CD14-positive monocyte (primary cell): ENCODE results near the gene GRK3. TPM values are rescaled to one million over a fixed set of nuclear protein-coding genes. Genes with fewer than 3 reads are reported as not detected.

Experiments used
- DNase-seq, 3 donors: peaks; one replicate each; pipeline ENCODE4 v3.0.0-alpha.2; 2011 to 2022
- H2AFZ ChIP-seq: 2 replicates; pipeline ENCODE4 v1.6.0; 2012; ENCODE audit warnings: mild to moderate bottlenecking, low read depth, low read length, inconsistent platforms; ENCODE audit not compliant: insufficient read depth, poor library complexity, severe bottlenecking
- H3K27ac ChIP-seq, 2 donors: 1 replicate in 1 of 2; 2 replicates in 1 of 2; pipeline ENCODE4 v1.5.1; 2012 to 2013; ENCODE audit warnings: low read length in 2 of 2, control low read depth in 1 of 2, inconsistent platforms in 1 of 2, low read depth in 1 of 2, mild to moderate bottlenecking in 1 of 2
- H3K27me3 ChIP-seq, 2 donors: one replicate each; pipeline versions ENCODE4 v1.6.0 to v1.6.1; 2011 to 2013; ENCODE audit warnings: low read length in 2 of 2; ENCODE audit not compliant: control insufficient read depth in 2 of 2, insufficient read depth in 2 of 2
- H3K36me3 ChIP-seq, 2 donors: replicated peaks in 1 of 2; 1 replicate in 1 of 2; 2 replicates in 1 of 2; pipeline versions ENCODE4 v1.5.1 to v1.6.1; 2012 to 2013; ENCODE audit warnings: low read length in 2 of 2, control low read depth in 1 of 2, inconsistent platforms in 1 of 2, mild to moderate bottlenecking in 1 of 2; ENCODE audit not compliant: insufficient read depth in 2 of 2, control insufficient read depth in 1 of 2
- H3K4me1 ChIP-seq, 2 donors: 1 replicate in 1 of 2; 2 replicates in 1 of 2; pipeline versions ENCODE4 v1.5.1 to v1.6.1; 2012 to 2013; ENCODE audit warnings: low read length in 2 of 2, control low read depth in 1 of 2, inconsistent platforms in 1 of 2, mild to moderate bottlenecking in 1 of 2, moderate library complexity in 1 of 2; ENCODE audit not compliant: insufficient read depth in 2 of 2, control insufficient read depth in 1 of 2
- H3K4me2 ChIP-seq: replicated peaks from 2 replicates; pipeline ENCODE3; 2012; ENCODE audit warnings: low read length, moderate library complexity, mild to moderate bottlenecking; ENCODE audit not compliant: poor library complexity, severe bottlenecking; ENCODE audit errors: extremely low read depth
- H3K4me3 ChIP-seq, 3 experiments: fragments of 200-600 bp in 1 of 3; sonication (generic) in 1 of 3; replicated peaks in 1 of 3; 1 replicate in 2 of 3; 2 replicates in 1 of 3; pipeline ENCODE4 v1.5.1; 2011 to 2013; ENCODE audit warnings: low read length in 3 of 3, mild to moderate bottlenecking in 3 of 3, control low read depth in 2 of 3, low read depth in 2 of 3, inconsistent platforms in 1 of 3, moderate library complexity in 1 of 3
- H3K79me2 ChIP-seq: 2 replicates; pipeline ENCODE4 v1.6.0; 2012; ENCODE audit warnings: mild to moderate bottlenecking, control low read depth, inconsistent platforms, low read length, moderate library complexity; ENCODE audit not compliant: insufficient read depth
- H3K9ac ChIP-seq: 2 replicates; pipeline ENCODE4 v1.6.0; 2017; ENCODE audit warnings: low read length, mild to moderate bottlenecking; ENCODE audit not compliant: insufficient read depth, poor library complexity, severe bottlenecking
- H3K9me3 ChIP-seq, 2 donors: replicated peaks in 1 of 2; 1 replicate in 1 of 2; 2 replicates in 1 of 2; pipeline versions ENCODE4 v1.5.1 to v1.6.1; 2012 to 2013; ENCODE audit warnings: low read length in 2 of 2, control low read depth in 1 of 2; ENCODE audit not compliant: control insufficient read depth in 1 of 2, insufficient read depth in 1 of 2
- H4K20me1 ChIP-seq: 2 replicates; pipeline ENCODE4 v1.6.0; 2012; ENCODE audit warnings: mild to moderate bottlenecking, low read length, control low read depth, moderate library complexity; ENCODE audit not compliant: insufficient read depth
- H3K27ac Mint-ChIP-seq, 7 donors: one replicate each; pipeline ENCODE4 v1.8.0; 2020; ENCODE audit warnings: mild to moderate bottlenecking in 7 of 7, mixed read lengths in 7 of 7, moderate library complexity in 6 of 7, inconsistent platforms in 2 of 7
- H3K27me3 Mint-ChIP-seq, 3 donors: one replicate each; pipeline ENCODE4 v1.8.0; 2021 to 2022; ENCODE audit warnings: low read depth in 3 of 3, mild to moderate bottlenecking in 3 of 3, mixed read lengths in 3 of 3, moderate library complexity in 3 of 3, inconsistent platforms in 1 of 3
- H3K36me3 Mint-ChIP-seq, 2 donors: one replicate each; pipeline ENCODE4 v1.8.0; 2020; ENCODE audit warnings: mixed read lengths in 2 of 2, inconsistent platforms in 1 of 2, mild to moderate bottlenecking in 1 of 2
- H3K4me1 Mint-ChIP-seq: one replicate; pipeline ENCODE4 v1.8.0; 2020; ENCODE audit warnings: mild to moderate bottlenecking, mixed read lengths
- H3K4me3 Mint-ChIP-seq, 2 donors: one replicate each; pipeline ENCODE4 v1.8.0; 2020; ENCODE audit warnings: mild to moderate bottlenecking in 2 of 2, mixed read lengths in 2 of 2, moderate library complexity in 1 of 2
- H3K9me3 Mint-ChIP-seq, 7 donors: one replicate each; pipeline ENCODE4 v1.8.0; 2020 to 2022; ENCODE audit warnings: mixed read lengths in 7 of 7, mild to moderate bottlenecking in 6 of 7, moderate library complexity in 6 of 7, inconsistent platforms in 2 of 7
- WGBS: methylation state at CpG from one replicate; pipeline ENCODE4 v1.1.5; 2013; ENCODE audit warnings: missing lambda C conversion rate; ENCODE audit not compliant: insufficient coverage; 5-methylcytosine and 5-hydroxymethylcytosine counted together
- intact Hi-C, 2 donors: fragments of 100-400 bp; cut with micrococcal nuclease; formaldehyde crosslinking; loops; one replicate each; pipeline versions ENCODE4 v1.15.0 to v1.15.1; 2023
- polyA plus RNA-seq, 3 donors: library from polyadenylated mRNA; depleted of rRNA in 1 of 3; unstranded in 2 of 3; stranded (reverse) in 1 of 3; fragments of 300-500 nt in 2 of 3; fragments of >200 nt in 1 of 3; fragmentation: Illumina TruSeq in 2 of 3; gene quantifications; 1 replicate in 2 of 3; 2 replicates in 1 of 3; pipeline ENCODE4 v1.2.3, GENCODE V29; 2012 to 2021
- TF ChIP-seq, protein P1 (sequence below): fragments of 200-600 bp; IDR thresholded peaks from one replicate; pipeline ENCODE4 v1.8.0; 2022; ENCODE audit warnings: antibody characterized with exemption, mild to moderate bottlenecking

GRK3 gene
- polyA plus RNA-seq, 3 donors: 8.3 to 33.3 (median 9.6) TPM

DNA sequence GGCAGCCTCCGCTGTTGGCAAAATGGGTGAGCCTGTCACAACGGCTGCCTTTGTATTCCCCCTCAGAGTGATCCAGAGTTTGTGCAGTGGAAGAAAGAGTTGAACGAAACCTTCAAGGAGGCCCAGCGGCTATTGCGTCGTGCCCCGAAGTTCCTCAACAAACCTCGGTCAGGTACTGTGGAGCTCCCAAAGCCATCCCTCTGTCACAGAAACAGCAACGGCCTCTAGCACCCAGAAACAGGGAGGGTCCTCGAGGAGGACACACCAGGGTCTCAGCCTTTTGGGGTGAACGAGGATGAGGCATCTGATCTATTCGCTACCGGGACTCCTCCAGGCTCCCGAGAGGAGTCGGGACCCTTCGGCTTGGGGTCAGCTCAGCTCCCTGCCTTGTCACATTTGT, 157.7 kb downstream of the GRK3 start:
- H3K27ac Mint-ChIP-seq: peak overlapping the region in 1 of 7 donors; percentile 48
- Histone ChIP-seq H3K27ac (no peak overlapping the region), H3K4me3 (no peak overlapping the region), H3K9ac (no peak overlapping the region), H3K4me1 (no peaks in the 10 kb centered on the region), H3K79me2 (no peaks in the 10 kb centered on the region), H2AFZ (no peak overlapping the region), H3K27me3 (no peaks in the 10 kb centered on the region), H3K4me2 (no peak overlapping the region), H4K20me1 (peaks cover 78% of the 10 kb centered on the region), H3K9me3 (no peaks in the 10 kb centered on the region), H3K36me3 (peaks cover 57 to 100% of the 10 kb centered on the region in 2 donors)
- no peaks in the 10 kb centered on the region for H3K27me3 Mint-ChIP-seq
- TF ChIP-seq, protein P1, sequence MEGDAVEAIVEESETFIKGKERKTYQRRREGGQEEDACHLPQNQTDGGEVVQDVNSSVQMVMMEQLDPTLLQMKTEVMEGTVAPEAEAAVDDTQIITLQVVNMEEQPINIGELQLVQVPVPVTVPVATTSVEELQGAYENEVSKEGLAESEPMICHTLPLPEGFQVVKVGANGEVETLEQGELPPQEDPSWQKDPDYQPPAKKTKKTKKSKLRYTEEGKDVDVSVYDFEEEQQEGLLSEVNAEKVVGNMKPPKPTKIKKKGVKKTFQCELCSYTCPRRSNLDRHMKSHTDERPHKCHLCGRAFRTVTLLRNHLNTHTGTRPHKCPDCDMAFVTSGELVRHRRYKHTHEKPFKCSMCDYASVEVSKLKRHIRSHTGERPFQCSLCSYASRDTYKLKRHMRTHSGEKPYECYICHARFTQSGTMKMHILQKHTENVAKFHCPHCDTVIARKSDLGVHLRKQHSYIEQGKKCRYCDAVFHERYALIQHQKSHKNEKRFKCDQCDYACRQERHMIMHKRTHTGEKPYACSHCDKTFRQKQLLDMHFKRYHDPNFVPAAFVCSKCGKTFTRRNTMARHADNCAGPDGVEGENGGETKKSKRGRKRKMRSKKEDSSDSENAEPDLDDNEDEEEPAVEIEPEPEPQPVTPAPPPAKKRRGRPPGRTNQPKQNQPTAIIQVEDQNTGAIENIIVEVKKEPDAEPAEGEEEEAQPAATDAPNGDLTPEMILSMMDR: no peak
- H3K4me1 Mint-ChIP-seq: no peaks in the 10 kb centered on the region
- 98% methylated on average over 15 of the region's 16 CpGs for WGBS
- DNase-seq: no peak
- no peak overlapping the region for H3K4me3 Mint-ChIP-seq
- H3K9me3 Mint-ChIP-seq: no peaks in the 10 kb centered on the region
- peaks cover 73 to 82% of the 10 kb centered on the region in 2 donors for H3K36me3 Mint-ChIP-seq
- intact Hi-C loops: no loop called here

DNA sequence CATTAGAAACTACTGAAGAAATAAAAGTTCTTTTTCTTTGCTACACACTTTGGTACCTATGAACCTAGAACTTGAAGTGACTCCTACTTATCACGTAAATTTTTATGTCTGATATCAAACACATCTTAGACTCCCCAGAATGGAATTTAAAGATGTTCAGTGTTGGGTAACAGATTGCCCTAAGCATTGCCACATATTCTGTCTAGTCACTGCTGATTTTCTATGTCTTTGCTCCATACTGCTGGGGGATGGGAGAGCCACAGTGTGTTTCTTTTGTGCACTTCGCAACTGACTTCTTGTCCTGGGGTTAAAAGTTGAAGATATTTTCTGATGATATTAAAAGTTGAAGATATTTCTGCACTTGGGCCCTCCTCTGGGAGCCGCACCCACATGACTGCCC, 158.2 kb downstream of the GRK3 start:
- Mint-ChIP-seq H3K4me3 (no peak overlapping the region), H3K9me3 (no peaks in the 10 kb centered on the region), H3K36me3 (peaks cover 69 to 80% of the 10 kb centered on the region in 2 donors), H3K27ac (peak overlapping the region in 2 of 7 donors; percentile 5 to 38), H3K4me1 (no peaks in the 10 kb centered on the region), H3K27me3 (no peaks in the 10 kb centered on the region)
- TF ChIP-seq, protein P1: no peak
- intact Hi-C loops: no loop called here
- Histone ChIP-seq H3K27me3 (no peaks in the 10 kb centered on the region), H3K9ac (no peak overlapping the region), H4K20me1 (peaks cover 76% of the 10 kb centered on the region), H3K4me2 (no peak overlapping the region), H3K79me2 (no peaks in the 10 kb centered on the region), H3K36me3 (peaks cover 56 to 99% of the 10 kb centered on the region in 2 donors), H3K27ac (peak overlapping the region in 1 of 2 donors; percentile 32), H2AFZ (no peak overlapping the region), H3K9me3 (no peaks in the 10 kb centered on the region), H3K4me3 (no peak overlapping the region), H3K4me1 (no peaks in the 10 kb centered on the region)
- whole genome bisulfite sequencing: 94% methylated on average over 2 of the region's 3 CpGs
- no peak for DNase-seq
